Kidney (tissue), 14 donors: Measurements from ENCODE around the gene SGF29. TPM values are rescaled to one million over a fixed set of nuclear protein-coding genes. Genes with fewer than 3 reads are reported as not detected.
"Not testable (repeated sequence)": the region's sequence is repeated elsewhere in the genome, so short reads cannot be mapped to it uniquely, and the experiment has no call there.

Source experiments
- DNase-seq, 5 donors: peaks; one replicate each; pipeline ENCODE4 v3.0.0-alpha.2; 2013 to 2020
- FAIRE-seq: peaks from 2 replicates; lab custom pipeline; 2012; peaks lifted over from hg19 to GRCh38; lab: Jason Lieb, UNC
- H3K27ac ChIP-seq, 2 donors: one replicate each; pipeline ENCODE4 v1.7.0; 2013; ENCODE audit warnings: low read depth in 2 of 2, low read length in 2 of 2, inconsistent platforms in 1 of 2
- H3K27me3 ChIP-seq: one replicate; pipeline ENCODE4 v1.7.1; 2013; ENCODE audit warnings: low read length, inconsistent platforms; ENCODE audit not compliant: control insufficient read depth, insufficient read depth
- H3K36me3 ChIP-seq, 3 donors: one replicate each; pipeline versions ENCODE4 v1.7.0 to v1.7.1; 2013; ENCODE audit warnings: low read length in 3 of 3, control low read depth in 1 of 3, inconsistent platforms in 1 of 3; ENCODE audit not compliant: insufficient read depth in 3 of 3, control insufficient read depth in 2 of 3
- H3K4me1 ChIP-seq, 3 donors: one replicate each; pipeline versions ENCODE4 v1.7.0 to v1.7.1; 2013; ENCODE audit warnings: low read length in 3 of 3, inconsistent platforms in 1 of 3, low read depth in 1 of 3; ENCODE audit not compliant: control insufficient read depth in 2 of 3, insufficient read depth in 2 of 3
- H3K4me3 ChIP-seq, 3 donors: one replicate each; pipeline versions ENCODE4 v1.7.0 to v1.8.1; 2013; ENCODE audit warnings: low read length in 3 of 3, control low read depth in 1 of 3, inconsistent platforms in 1 of 3
- H3K9ac ChIP-seq, 3 donors: one replicate each; pipeline versions ENCODE4 v1.7.0 to v1.7.1; 2013; ENCODE audit warnings: low read length in 3 of 3, control low read depth in 1 of 3, inconsistent platforms in 1 of 3
- H3K9me3 ChIP-seq, 3 donors: one replicate each; pipeline versions ENCODE4 v1.7.0 to v1.7.1; 2013; ENCODE audit warnings: low read length in 3 of 3, control low read depth in 1 of 3, inconsistent platforms in 1 of 3; ENCODE audit not compliant: control insufficient read depth in 2 of 3, insufficient read depth in 1 of 3
- CTCF ChIP-seq: IDR thresholded peaks from 3 replicates; pipeline ENCODE4 v1.5.1; 2012; ENCODE audit warnings: mild to moderate bottlenecking, moderate library complexity, borderline replicate concordance; ENCODE audit not compliant: insufficient read depth; ENCODE audit errors: extremely low read depth
- intact Hi-C: fragments of 100-400 bp; cut with DNase I; formaldehyde crosslinking; loops from one replicate; pipeline ENCODE4 v1.11.1; 2022
- polyA plus RNA-seq: library from polyadenylated mRNA; stranded (reverse); fragments of 350-450 nt; fragmentation: Illumina TruSeq; extraction: RNeasy Lipid Tissue Mini Kit (QIAGEN cat#74804); gene quantifications from one replicate; pipeline ENCODE4 v1.2.3, GENCODE V29; 2014; ENCODE audit warnings: low read depth, low replicate concordance; ENCODE audit not compliant: insufficient read depth
- total RNA-seq: library from RNA; stranded (reverse); fragmentation: NEBNext Ultra II Directional; extraction: Animal tissue kit (Norgen Biotek cat#: 25700); gene quantifications from one replicate; pipeline ENCODE4 v1.2.1, GENCODE V29; 2021
- donor health status: control.
- donor health status: control.
- donor health status: control.
- donor health status: control.
- donor health status: control.
- donor health status: DM: yes; HTN: yes; CAD: no.
- donor health status: Normal renal cell carcinoma (clear cell type).

Gene SGF29
- total and polyA plus RNA-seq, 2 donors from 2014 or later = 20.6 to 28.5 TPM

GRCh38 chr16:28621481-28622155, 67.9 kb downstream of the SGF29 start:
- no peak for FAIRE-seq
- Histone ChIP-seq H3K4me3 (no peak overlapping the region), H3K9me3 (no peaks in the 10 kb centered on the region), H3K36me3 (no peaks in the 10 kb centered on the region), H3K27me3 (no peaks in the 10 kb centered on the region), H3K4me1 (no peaks in the 10 kb centered on the region), H3K9ac (no peak overlapping the region), H3K27ac (no peak overlapping the region)
- intact Hi-C loops = no loop called here
- TF ChIP-seq CTCF = no peak
- DNase-seq = no peak

GRCh38 chr16:28622532-28623171, 68.9 kb downstream of the SGF29 start:
- H3K9me3 ChIP-seq, DNase-seq, H3K4me1 ChIP-seq, H3K9ac ChIP-seq, H3K27ac ChIP-seq, H3K36me3 ChIP-seq, intact Hi-C loops, FAIRE-seq, H3K27me3 ChIP-seq: not testable (repeated sequence)
- peak overlapping the region in 1 of 3 donors; percentile 61 for H3K4me3 ChIP-seq

GRCh38 chr16:28623172-28623711, 69.5 kb downstream of the SGF29 start:
- H3K9ac ChIP-seq = no peak overlapping the region
- intact Hi-C loops = no loop called here
- no peak for FAIRE-seq
- peak overlapping the region; percentile 41 to 61 (median 55) for H3K4me3 ChIP-seq
- no peaks in the 10 kb centered on the region for H3K27me3 ChIP-seq
- no peaks in the 10 kb centered on the region for H3K9me3 ChIP-seq
- DNase-seq = peak; percentile 65 to 85 (median 76)
- H3K4me1 ChIP-seq = no peaks in the 10 kb centered on the region
- TF ChIP-seq CTCF = no peak
- H3K27ac ChIP-seq = no peak overlapping the region
- H3K36me3 ChIP-seq = no peaks in the 10 kb centered on the region

- H3K4me1 ChIP-seq, H3K4me3 ChIP-seq, FAIRE-seq, DNase-seq, H3K27ac ChIP-seq, H3K9me3 ChIP-seq, H3K9ac ChIP-seq, H3K36me3 ChIP-seq, H3K27me3 ChIP-seq, intact Hi-C loops: not testable (repeated sequence)
Measured at GRCh38 chr16:28630905-28631304, 77.2 kb downstream of the SGF29 start.

- H3K9me3 ChIP-seq, H3K27ac ChIP-seq, H3K27me3 ChIP-seq, DNase-seq, H3K9ac ChIP-seq, H3K4me1 ChIP-seq, H3K4me3 ChIP-seq, intact Hi-C loops, FAIRE-seq, H3K36me3 ChIP-seq: not testable (repeated sequence)
Measured at GRCh38 chr16:28636093-28636823, 82.5 kb downstream of the SGF29 start.

GRCh38 chr16:28637765-28638164, 84.0 kb downstream of the SGF29 start, which contains the start of gene NPIPB8:
TSS of gene NPIPB8 (plus strand) at chr16:28638065. CDS start at chr16:28638361, 296 bp downstream.
- H3K36me3 ChIP-seq, H3K4me1 ChIP-seq, H3K27me3 ChIP-seq, H3K9me3 ChIP-seq, H3K27ac ChIP-seq, H3K9ac ChIP-seq, DNase-seq, H3K4me3 ChIP-seq, FAIRE-seq, intact Hi-C loops: not testable (repeated sequence)
